Osteocyte (in vitro differentiated cells): ENCODE results near the gene UNG. TPM values are rescaled to one million over a fixed set of nuclear protein-coding genes. Genes with fewer than 3 reads are reported as not detected.
"Not testable (repeated sequence)": the region's sequence is repeated elsewhere in the genome, so short reads cannot be mapped to it uniquely, and the experiment has no call there.

ENCODE experiments used
- DNase-seq: peaks from one replicate; pipeline ENCODE4 v3.0.0; 2021; ENCODE audit warnings: mixed read lengths; ENCODE audit not compliant: unreplicated experiment; ENCODE audit errors: extremely low spot score
- H3K27ac Mint-ChIP-seq: one replicate; pipeline ENCODE4 v1.8.0; 2021; ENCODE audit warnings: mild to moderate bottlenecking, mixed read lengths; ENCODE audit not compliant: unreplicated experiment
- H3K27me3 Mint-ChIP-seq: one replicate; pipeline ENCODE4 v1.8.0; 2021; ENCODE audit warnings: mixed read lengths; ENCODE audit not compliant: unreplicated experiment
- H3K36me3 Mint-ChIP-seq: one replicate; pipeline ENCODE4 v1.8.0; 2021; ENCODE audit warnings: mixed read lengths; ENCODE audit not compliant: unreplicated experiment
- H3K4me1 Mint-ChIP-seq: one replicate; pipeline ENCODE4 v1.8.0; 2021; ENCODE audit warnings: mixed read lengths; ENCODE audit not compliant: unreplicated experiment
- H3K4me3 Mint-ChIP-seq: one replicate; pipeline ENCODE4 v1.8.0; 2021; ENCODE audit warnings: mild to moderate bottlenecking, moderate library complexity, mixed read lengths; ENCODE audit not compliant: unreplicated experiment
- H3K9me3 Mint-ChIP-seq: one replicate; pipeline ENCODE4 v1.8.0; 2021; ENCODE audit warnings: mixed read lengths; ENCODE audit not compliant: unreplicated experiment
- long read RNA-seq: library from polyadenylated mRNA; unstranded; transcript quantifications from one replicate; pipeline ENCODE4 v2.0.0, GENCODE V29; 2021
- total RNA-seq: library from RNA; stranded (reverse); gene quantifications from 2 replicates; pipeline ENCODE4 v1.2.1, GENCODE V29; 2021
- TF ChIP-seq, protein P1 (sequence below): fragments of 200-600 bp; sonication (generic); IDR thresholded peaks from 2 replicates; pipeline ENCODE4 v1.5.0; 2021; ENCODE audit warnings: antibody characterized with exemption, mild to moderate bottlenecking, moderate library complexity

Gene UNG
- total RNA-seq, result 16.2 and 18.6 TPM in 2 replicates
- long read RNA-seq, transcript UNG-202 (6 exons, 2,130 nt), result major isoform, 109 of 119 reads
- long read RNA-seq, partial matches to known transcripts, result 4 of 119 reads
- long read RNA-seq, other reads (novel, unspliced or antisense), result 1 of 119 reads

DNA sequence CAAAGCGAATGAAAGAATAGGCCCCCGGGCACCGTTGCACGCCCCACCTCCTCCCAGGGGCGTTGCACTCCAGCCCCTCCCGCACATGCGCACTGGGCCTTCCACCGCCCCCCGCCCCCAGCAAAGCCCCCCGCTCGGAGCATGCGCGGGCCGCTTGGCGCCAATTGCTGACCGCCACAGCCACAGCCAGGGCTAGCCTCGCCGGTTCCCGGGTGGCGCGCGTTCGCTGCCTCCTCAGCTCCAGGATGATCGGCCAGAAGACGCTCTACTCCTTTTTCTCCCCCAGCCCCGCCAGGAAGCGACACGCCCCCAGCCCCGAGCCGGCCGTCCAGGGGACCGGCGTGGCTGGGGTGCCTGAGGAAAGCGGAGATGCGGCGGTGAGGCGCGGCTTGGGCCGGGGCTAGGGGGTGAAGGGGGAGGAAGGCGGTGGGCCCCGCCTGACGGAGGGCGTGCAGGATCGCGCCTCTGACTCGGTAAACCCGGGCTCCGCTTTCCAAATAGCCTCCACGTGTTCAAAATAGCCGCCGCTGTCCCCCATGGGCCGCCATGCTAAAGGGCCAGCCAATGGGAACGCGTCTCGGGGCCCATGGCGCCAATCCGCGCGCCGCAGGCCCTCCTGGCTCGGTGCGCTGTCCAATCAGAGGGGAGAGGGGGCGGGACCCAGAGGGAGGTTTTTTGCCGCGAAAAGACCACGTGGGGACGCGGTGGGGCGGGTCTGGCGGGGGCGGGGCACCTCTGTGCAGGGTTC is at the start of gene UNG:
Gene UNG, plus strand, starts transcription at position 163 of the 748 bp plus-strand sequence. Its CDS starts 83 bp downstream, at position 246.
- Mint-ChIP-seq H3K4me1 (peaks cover 31% of the 10 kb centered on the region), H3K27ac (peak within 1 kb of the TSS; percentile 90), H3K9me3 (no peaks in the 10 kb centered on the region), H3K27me3 (no peaks in the 10 kb centered on the region), H3K36me3 (peaks cover 14% of the 10 kb centered on the region), H3K4me3 (peak within 1 kb of the TSS; percentile 94)
- TF ChIP-seq, protein P1, sequence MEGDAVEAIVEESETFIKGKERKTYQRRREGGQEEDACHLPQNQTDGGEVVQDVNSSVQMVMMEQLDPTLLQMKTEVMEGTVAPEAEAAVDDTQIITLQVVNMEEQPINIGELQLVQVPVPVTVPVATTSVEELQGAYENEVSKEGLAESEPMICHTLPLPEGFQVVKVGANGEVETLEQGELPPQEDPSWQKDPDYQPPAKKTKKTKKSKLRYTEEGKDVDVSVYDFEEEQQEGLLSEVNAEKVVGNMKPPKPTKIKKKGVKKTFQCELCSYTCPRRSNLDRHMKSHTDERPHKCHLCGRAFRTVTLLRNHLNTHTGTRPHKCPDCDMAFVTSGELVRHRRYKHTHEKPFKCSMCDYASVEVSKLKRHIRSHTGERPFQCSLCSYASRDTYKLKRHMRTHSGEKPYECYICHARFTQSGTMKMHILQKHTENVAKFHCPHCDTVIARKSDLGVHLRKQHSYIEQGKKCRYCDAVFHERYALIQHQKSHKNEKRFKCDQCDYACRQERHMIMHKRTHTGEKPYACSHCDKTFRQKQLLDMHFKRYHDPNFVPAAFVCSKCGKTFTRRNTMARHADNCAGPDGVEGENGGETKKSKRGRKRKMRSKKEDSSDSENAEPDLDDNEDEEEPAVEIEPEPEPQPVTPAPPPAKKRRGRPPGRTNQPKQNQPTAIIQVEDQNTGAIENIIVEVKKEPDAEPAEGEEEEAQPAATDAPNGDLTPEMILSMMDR, result no peak
- DNase-seq, result peak; percentile 99

DNA sequence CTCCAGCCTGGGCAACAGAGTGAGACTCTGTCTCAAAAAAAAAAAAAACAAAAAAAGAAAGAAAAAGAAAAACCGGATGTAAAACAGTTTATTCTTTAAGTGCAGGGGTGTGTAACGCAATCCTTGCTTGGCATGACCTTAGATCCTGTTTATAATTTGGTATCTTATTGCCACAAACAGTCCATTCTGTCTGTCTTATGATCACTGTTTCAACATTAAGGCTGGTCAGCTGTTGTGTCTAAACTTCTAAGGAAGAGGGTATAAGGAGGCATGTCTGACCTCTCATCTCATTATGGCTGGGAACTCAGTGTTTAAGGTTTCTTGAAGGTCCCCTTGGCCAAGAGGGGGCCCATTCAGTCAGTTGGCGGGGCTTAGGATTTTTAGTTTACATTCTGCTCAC is 48.7 kb upstream of the UNG start:
- H3K9me3 Mint-ChIP-seq, H3K4me3 Mint-ChIP-seq, DNase-seq, H3K27ac Mint-ChIP-seq, H3K27me3 Mint-ChIP-seq, H3K36me3 Mint-ChIP-seq, H3K4me1 Mint-ChIP-seq: not testable (repeated sequence)

DNA sequence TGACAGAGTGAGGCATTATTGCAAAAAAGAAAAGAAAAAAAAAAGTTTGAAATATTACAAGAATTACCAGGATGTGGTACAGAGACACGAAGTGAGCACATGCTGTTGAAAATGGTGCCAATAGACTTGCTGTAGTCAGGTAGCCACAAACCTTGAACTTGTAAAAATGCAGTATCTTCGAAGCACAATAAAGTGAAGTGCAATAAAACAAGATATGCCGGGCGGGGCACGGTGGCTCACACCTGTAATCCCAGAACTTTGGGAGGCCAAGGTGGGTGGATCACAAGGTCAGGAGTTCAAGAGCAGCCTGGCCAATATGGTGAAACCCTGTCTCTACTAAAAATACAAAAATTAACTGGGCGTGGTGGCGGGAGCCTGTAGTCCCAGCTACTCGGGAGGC is 47.6 kb upstream of the UNG start:
- not testable (repeated sequence) for H3K27ac Mint-ChIP-seq, H3K9me3 Mint-ChIP-seq, H3K27me3 Mint-ChIP-seq, H3K36me3 Mint-ChIP-seq, DNase-seq, H3K4me3 Mint-ChIP-seq
- peaks cover 13% of the 10 kb centered on the region for H3K4me1 Mint-ChIP-seq

DNA sequence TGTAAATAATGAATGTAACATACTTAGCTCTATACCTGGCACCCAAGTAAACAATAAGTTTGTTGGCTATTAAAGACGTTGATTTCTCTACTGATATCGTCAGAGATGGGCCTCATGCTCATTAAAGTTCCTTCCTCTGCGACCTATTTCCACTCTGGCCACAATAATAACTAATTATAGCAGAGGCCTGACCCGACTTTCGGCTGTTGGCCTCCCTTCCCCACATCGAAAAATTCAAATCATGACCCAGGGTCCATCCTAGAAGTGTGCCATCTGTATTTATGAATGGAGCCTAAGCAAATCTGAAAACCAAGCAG is 45.3 kb upstream of the UNG start:
- peak overlapping the region; percentile 92 for H3K27ac Mint-ChIP-seq
- peaks cover 15% of the 10 kb centered on the region for H3K4me1 Mint-ChIP-seq
- no peaks in the 10 kb centered on the region for H3K27me3 Mint-ChIP-seq
- no peak for DNase-seq
- peak overlapping the region; percentile 95 for H3K4me3 Mint-ChIP-seq
- TF ChIP-seq, protein P1, result no peak
- H3K9me3 Mint-ChIP-seq, result no peaks in the 10 kb centered on the region
- H3K36me3 Mint-ChIP-seq, result peaks cover 4% of the 10 kb centered on the region

DNA sequence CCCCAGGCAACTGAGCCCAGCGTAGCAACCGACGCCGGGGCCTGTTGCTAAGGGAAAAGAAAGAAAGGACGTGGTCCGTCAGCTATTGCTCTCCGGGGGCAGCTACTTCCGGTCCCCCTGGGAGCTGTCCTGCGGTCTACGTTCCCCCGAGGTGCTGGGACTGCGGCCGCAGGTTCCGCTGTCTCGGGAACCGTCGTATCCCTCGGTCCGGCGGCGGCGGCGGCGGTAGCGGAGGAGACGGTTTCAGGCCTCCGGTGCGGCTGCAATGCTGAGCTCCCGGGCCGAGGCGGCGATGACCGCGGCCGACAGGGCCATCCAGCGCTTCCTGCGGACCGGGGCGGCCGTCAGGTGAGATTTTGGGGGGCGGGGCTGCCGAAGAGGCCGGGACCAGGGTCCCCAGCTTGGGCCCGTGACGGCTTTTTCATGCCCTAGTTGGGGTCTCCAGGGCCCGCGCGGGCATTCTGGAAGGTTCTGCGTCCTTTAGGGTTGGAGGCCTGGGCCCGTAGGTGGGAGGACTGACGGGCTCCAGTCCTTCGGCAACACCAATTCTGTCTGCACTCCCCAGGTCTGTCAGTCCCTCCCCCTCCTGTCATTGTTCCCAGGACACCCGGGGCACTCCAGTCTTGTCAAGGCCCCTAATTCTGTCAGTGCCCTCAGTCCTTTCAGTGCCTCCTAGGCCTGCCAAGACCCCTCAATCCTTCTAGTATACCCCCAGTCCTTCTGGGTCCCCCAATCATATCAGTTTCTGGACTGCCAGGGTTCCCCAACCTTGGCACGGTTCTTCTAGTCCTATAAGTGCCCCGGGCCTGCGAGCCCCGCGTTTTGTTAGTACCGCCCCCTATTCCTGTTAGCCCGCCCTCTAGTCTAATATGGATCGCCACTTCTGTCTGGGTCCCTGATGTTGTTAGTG is 44.7 kb upstream of the UNG start, which contains the start of gene USP30:
Gene USP30, plus strand, starts transcription at position 163 of the 910 bp plus-strand sequence. Its CDS starts 103 bp downstream, at position 266.
- peak within 1 kb of the TSS; percentile 95 for H3K4me3 Mint-ChIP-seq
- H3K27ac Mint-ChIP-seq, result peak within 1 kb of the TSS; percentile 92
- DNase-seq, result peak; percentile 94
- H3K9me3 Mint-ChIP-seq, result no peaks in the 10 kb centered on the region
- H3K27me3 Mint-ChIP-seq, result no peaks in the 10 kb centered on the region
- TF ChIP-seq, protein P1, result no peak
- H3K36me3 Mint-ChIP-seq, result peaks cover 9% of the 10 kb centered on the region
- H3K4me1 Mint-ChIP-seq, result peaks cover 15% of the 10 kb centered on the region
